Motor neuron (in vitro differentiated cells): ENCODE measurements around the gene PHF14. TPM values are rescaled to one million over a fixed set of nuclear protein-coding genes. Genes with fewer than 3 reads are reported as not detected.

Source experiments
- ATAC-seq, 8 experiments: fragments of 200-7000 bp; cut with Tn5 transposase; replicated peaks in 6 of 8; 2 replicates each; pipeline ENCODE4 v1.8.0; 2021; ENCODE audit warnings: mild to moderate bottlenecking in 8 of 8, moderate library complexity in 8 of 8
- H3K27ac ChIP-seq, 2 donors: fragments of 250-450 bp; sonication (Bioruptor Pico); 2 replicates each; pipeline ENCODE4 v1.9.0; 2021; ENCODE audit warnings: antibody characterized with exemption in 2 of 2, mild to moderate bottlenecking in 2 of 2, moderate library complexity in 1 of 2
- H3K4me1 ChIP-seq, 2 donors: fragments of 250-450 bp; sonication (Bioruptor Pico); replicated peaks in 1 of 2; 2 replicates each; pipeline ENCODE4 v1.6.1; 2021; ENCODE audit warnings: antibody characterized with exemption in 2 of 2, mild to moderate bottlenecking in 2 of 2, moderate library complexity in 1 of 2
- H3K4me3 ChIP-seq, 5 donors: fragments of 250-450 bp; sonication (Bioruptor Pico); 2 replicates each; pipeline ENCODE4 v1.9.0; 2021; ENCODE audit warnings: antibody characterized with exemption in 5 of 5, mild to moderate bottlenecking in 5 of 5, moderate library complexity in 4 of 5
- WGBS, 10 experiments: fragments of 450-650 bp; shearing (Covaris generic); methylation state at CpG; one replicate each; pipeline ENCODE4 v1.0.0; 2022; 5-methylcytosine and 5-hydroxymethylcytosine counted together
- in situ Hi-C, 9 experiments: fragments of 400-800 bp; cut with MboI; loops; one replicate each; pipeline ENCODE4 v1.15.0; 2021; ENCODE audit warnings: low sequenced_read_pairs in 9 of 9, low pct_unique_long_range_greater_than_20kb in 2 of 9; ENCODE audit not compliant: unreplicated experiment in 9 of 9
- total RNA-seq, 8 experiments: library from RNA; unstranded; fragments of 300-600 nt; gene quantifications; 2 replicates each; pipeline versions ENCODE4 v1.2.3 to v1.2.4, GENCODE V29; 2022

The PHF14 gene
- total RNA-seq, 8 experiments from 2014 or later = 34.9 to 101 (median 77.4) TPM

DNA sequence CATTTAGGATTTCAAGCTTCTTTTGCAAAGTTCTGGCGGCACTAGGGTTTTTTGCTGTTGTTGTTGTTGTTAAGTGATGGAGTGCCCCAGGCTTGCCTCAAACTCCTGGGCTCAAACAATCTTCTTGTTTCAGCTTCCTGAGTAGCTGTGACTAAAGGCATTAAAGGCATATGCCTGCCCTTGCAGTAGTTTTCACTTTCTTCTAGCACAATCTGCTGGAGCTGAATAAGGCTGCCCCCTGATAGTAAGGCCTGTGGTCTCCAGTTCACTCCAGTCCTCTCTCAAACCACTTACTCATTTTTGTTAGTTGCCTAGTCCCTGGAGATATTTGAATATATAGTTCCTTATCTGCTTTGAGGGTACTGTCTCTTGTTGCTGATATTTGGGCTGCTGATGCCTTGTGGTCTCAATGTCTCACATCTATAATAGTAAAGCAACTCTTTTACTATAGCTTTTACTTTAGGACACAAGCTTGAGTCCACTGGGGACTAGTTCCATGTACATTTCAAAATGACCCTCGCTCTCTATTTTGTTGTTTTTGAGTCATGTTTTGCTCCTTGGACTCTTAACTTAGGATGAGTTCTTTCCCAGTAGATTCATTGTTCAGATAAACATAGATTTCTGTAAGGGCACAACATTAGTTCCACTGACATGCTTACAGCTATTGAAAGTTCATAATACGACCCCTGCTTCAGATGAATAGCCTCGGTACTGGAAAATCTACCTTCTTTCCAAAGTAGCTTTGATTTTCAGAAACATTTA is 25.5 kb downstream of the PHF14 start:
- in situ Hi-C loops = no loop called here
- H3K27ac ChIP-seq = no peak overlapping the region
- no peak overlapping the region for H3K4me3 ChIP-seq
- ATAC-seq = no peak
- 40 to 100% (median 96%) methylated on average over 1 to 4 of the region's 4 CpGs for WGBS, 10 experiments
- H3K4me1 ChIP-seq = no peaks in the 10 kb centered on the region

DNA sequence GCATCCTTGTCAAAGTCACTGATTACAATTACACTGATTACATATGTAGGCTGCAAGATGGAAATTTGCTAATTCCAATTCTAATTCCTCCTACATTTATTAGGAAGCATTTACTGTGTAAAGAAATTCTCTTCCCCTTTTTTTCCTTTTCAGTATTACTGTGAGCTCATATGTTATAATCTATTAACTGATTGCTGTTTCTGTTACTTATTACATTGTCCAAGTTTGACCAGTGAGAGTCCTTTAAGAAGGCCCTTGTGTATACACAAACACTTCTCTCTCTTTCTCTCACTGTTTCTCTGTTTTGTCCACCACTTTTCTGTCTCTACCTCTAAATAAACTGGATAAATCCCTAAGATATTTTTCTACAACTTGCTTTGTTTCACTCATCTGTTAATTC is 31.5 kb downstream of the PHF14 start:
- no peak overlapping the region for H3K4me3 ChIP-seq
- H3K4me1 ChIP-seq = no peaks in the 10 kb centered on the region
- no peak overlapping the region for H3K27ac ChIP-seq
- in situ Hi-C loops = no loop called here
- no peak for ATAC-seq

DNA sequence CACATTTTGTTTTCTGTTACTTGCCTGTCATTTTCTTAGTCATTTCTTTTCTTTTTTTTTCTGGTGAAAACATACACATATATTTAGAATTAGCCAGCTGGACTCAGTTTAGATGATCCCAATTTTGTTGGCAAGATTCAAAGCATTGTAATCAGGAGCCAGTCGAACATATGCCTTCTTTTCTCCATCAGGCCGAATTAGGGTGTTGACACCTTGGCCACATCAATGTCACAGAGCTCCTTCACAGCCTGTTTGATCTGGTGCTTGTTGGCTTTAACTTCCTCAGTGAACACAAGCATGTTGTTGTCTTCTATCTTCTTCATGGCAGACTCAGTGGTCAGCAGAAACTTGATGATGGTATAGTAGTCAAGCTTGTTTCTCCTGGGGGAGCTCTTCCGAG is 32.6 kb downstream of the PHF14 start:
- Histone ChIP-seq H3K27ac (no peak overlapping the region), H3K4me1 (no peaks in the 10 kb centered on the region), H3K4me3 (no peak overlapping the region)
- 14 to 100% (median 79%) methylated on average over 1 to 3 of the region's 3 CpGs; no CpG with 5 or more reads in 2 of the 10 experiments for WGBS, 10 experiments
- in situ Hi-C loops = no loop called here
- no peak for ATAC-seq

DNA sequence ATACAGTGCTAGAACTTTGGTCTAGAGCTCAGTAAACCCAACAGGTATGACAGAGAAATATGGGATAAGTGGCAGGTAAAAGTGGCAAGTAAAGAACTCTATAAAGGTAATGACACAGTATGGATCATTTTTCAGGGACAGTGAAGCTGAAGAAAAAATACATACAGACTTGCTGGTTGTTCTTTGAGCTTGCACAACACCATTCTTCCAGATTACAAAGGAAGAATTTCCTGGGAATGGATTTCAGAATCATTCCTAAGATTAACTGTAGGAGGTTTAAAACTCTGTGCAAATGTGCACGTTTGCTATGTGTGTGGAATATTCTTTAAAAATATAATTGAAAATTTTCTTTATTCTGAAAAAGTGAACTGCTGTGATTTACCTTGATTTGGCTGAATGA is 36.0 kb downstream of the PHF14 start:
- Histone ChIP-seq H3K27ac (no peak overlapping the region), H3K4me3 (no peak overlapping the region), H3K4me1 (peaks cover 0 to 3% of the 10 kb centered on the region in 2 donors)
- 0 to 89% (median 50%) methylated on average over 1 of the region's 1 CpG; no CpG with 5 or more reads in 1 of the 10 experiments for WGBS, 10 experiments
- in situ Hi-C loops = no loop called here
- ATAC-seq = no peak

DNA sequence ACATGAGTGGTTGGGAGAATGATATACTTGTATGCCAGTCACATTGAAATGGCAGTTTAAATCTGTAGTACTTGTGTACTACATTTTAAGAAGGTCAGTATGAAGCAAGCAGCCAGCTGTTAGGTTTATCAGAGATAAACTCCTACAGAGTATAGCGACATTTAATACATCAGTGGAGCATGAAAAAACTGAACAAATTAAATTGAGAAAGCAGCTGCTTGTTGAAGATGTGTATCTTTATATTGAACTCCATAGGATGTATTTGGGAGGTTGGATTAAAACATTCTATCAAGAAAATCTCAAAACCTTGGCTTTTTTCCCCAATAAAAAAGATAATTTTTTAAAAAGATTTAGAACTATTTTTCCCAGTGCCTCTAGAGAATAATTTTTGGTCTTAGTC is 47.8 kb downstream of the PHF14 start:
- no peak for ATAC-seq
- in situ Hi-C loops = no loop called here
- WGBS, 10 experiments = 83 to 100% (median 100%) methylated on average over 1 of the region's 1 CpG; no CpG with 5 or more reads in 4 of the 10 experiments

DNA sequence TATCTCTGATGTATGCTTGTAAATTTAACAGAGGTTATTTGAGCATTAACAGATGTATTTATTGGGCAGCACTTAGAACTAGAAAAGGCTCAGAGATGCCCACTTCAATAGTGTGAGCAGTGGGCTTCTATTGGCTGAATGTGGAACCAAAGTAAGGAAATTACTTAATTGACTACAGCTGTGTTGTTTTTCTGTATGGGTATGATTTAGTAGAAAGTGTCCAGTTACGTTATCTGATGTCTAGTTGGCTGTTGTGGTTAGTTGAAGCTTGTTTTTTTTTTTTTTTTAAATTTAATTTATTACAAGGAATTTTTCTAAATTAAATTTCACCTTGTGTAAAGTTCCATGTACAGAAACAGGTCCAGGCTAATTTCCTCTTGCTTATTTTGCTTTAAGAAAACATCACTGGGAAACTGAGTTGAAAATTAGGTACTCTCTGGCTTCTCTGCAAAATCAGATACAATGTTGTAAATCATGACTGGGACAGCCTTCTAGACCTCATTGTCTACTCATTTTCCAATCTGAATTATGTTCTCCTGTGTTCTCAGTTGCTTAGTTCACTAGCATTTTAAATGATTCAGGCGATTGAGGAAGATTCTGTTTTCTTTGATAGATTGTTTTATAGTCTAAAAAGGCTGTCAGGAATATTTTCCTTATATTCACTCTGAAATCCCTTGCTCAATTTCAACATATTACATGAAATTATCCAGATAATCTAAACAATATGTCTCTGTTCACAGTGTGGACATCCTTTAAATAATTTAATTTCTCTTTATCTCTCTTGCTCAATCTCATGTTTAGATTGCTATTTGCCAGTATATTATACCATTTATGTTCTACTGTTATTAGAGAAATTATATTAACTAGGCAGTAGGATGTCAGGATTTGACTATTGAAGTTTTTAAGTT is 53.0 kb downstream of the PHF14 start:
- WGBS, 10 experiments = 33 to 88% (median 71%) methylated on average over 1 to 2 of the region's 2 CpGs; no CpG with 5 or more reads in 2 of the 10 experiments
- H3K4me3 ChIP-seq = no peak overlapping the region
- peaks cover 5 to 8% of the 10 kb centered on the region in 2 donors for H3K4me1 ChIP-seq
- in situ Hi-C loops = no loop called here
- ATAC-seq = peak in 3 of 8 experiments; percentile 16 to 54 (median 47)
- H3K27ac ChIP-seq = no peak overlapping the region

More for the DNA sequence above, 47.8 kb downstream of the PHF14 start:
- no peak overlapping the region for H3K27ac ChIP-seq
- peaks cover 2 to 5% of the 10 kb centered on the region in 2 donors for H3K4me1 ChIP-seq
- H3K4me3 ChIP-seq = no peak overlapping the region

DNA sequence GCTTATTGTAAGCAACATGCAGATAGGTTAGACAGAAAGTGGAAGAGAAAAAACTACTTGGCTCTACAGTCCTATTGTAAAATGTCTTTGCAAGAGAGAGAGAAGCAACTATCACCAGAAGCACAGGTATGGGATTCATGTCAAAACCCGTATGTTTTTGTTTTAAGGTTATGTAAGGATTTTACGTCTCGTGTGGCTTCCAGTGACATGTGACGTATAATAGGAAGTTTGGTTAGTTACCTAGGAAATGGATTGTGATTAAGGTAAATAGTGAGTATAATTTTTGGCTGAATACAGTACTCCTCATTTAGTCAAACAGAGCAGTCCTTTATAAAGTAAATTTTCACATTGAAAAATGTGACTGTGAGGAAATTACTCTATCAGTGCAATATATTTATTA is 62.0 kb downstream of the PHF14 start:
- Histone ChIP-seq H3K4me1 (peaks cover 7 to 8% of the 10 kb centered on the region in 2 donors), H3K4me3 (no peak overlapping the region), H3K27ac (no peak overlapping the region)
- no peak for ATAC-seq
- WGBS, 10 experiments = 87 to 100% (median 97%) methylated on average over 3 to 4 of the region's 4 CpGs; no CpG with 5 or more reads in 1 of the 10 experiments
- in situ Hi-C loops = no loop called here

DNA sequence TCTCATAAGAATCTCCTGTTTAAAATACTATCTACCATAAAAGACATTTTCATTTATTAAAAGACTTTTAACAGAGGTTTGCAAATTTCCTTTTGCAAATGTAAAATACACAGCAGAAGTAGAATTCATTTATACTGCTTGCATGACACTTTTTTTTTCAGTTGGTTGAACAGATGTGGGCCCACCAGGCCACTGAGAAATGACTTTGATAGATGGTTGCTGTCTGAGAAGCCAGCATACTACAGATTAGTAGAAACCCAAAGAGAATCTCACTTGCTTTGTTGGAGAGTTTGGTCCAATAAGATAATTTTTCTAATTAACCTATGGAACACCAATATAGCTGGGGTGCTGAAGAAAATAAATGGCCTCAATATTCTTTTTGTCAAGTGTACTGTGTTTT is 66.3 kb downstream of the PHF14 start:
- ATAC-seq = peak in 2 of 8 experiments; percentile 56 to 70
- peaks cover 7 to 8% of the 10 kb centered on the region in 2 donors for H3K4me1 ChIP-seq
- in situ Hi-C loops = no loop called here
- no peak overlapping the region for H3K4me3 ChIP-seq
- H3K27ac ChIP-seq = no peak overlapping the region

DNA sequence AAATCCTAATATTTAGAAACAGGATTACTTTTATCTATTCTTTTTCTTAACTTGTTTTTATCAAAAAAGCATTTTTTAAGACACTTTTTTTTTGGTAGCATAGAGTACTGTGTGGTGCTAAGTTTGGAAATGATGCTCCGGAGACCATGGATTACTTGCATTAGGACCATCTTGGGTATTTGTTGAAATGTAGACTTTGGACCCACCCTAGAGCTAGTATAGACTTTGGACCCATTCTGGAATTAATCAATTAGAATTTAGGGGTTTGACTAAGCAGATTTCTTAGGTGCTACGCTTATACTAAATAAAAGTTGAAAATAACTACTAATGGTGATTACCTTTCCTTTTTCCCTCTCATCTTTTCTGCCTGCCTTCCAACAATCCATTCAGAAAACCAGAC is 80.4 kb downstream of the PHF14 start:
- no peak for ATAC-seq
- in situ Hi-C loops = no loop called here

DNA sequence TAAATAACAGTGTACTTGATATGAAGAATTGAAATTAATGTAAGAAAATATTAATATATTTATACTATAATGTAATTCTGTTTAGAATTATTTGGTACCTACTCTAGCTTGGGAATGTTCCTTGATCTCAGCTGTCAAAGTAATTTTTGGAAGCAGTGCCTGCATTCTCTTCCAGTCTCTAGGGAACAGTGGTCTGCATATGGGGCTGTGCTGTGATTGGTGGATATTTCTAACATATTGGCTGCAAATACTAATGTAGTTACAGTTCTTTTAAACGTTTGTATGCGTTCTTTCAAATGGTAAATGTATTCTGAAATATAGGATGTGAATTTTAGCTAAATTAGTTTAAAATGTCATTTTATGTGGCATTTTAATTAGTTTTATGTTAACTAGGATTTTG is 87.2 kb downstream of the PHF14 start:
- in situ Hi-C loops = no loop called here

More for the DNA sequence above, 80.4 kb downstream of the PHF14 start:
- Histone ChIP-seq H3K27ac (no peak overlapping the region), H3K4me3 (no peak overlapping the region), H3K4me1 (no peaks in the 10 kb centered on the region)
- 89 to 100% (median 100%) methylated on average over 1 to 2 of the region's 2 CpGs; no CpG with 5 or more reads in 2 of the 10 experiments for WGBS, 10 experiments

DNA sequence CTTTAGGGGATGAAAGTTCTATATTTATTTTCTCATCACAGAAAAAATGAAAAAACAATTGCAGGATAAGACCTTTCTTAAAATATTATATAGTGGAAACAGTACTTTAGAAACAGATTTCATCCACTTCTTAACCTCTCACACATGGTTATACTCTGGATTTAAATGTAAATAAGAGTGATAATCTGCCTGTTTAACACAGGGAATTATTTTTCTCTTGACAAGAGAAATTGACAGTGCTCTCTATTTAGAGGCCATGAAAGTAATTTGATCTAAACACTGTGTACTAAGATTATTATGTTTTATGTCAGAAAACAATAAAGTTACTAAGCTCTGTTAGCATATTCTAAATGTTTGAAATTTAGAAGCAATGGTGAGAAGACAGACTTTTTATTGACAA is 88.4 kb downstream of the PHF14 start:
- peak in 1 of 8 experiments; percentile 61 for ATAC-seq
- H3K4me3 ChIP-seq = no peak overlapping the region
- peaks cover 4 to 5% of the 10 kb centered on the region in 2 donors for H3K4me1 ChIP-seq
- H3K27ac ChIP-seq = no peak overlapping the region
- in situ Hi-C loops = no loop called here

More for the DNA sequence above, 87.2 kb downstream of the PHF14 start:
- Histone ChIP-seq H3K4me1 (peaks cover 4 to 5% of the 10 kb centered on the region in 2 donors), H3K4me3 (no peak overlapping the region), H3K27ac (no peak overlapping the region)
- 26 to 69% (median 51%) methylated on average over 2 of the region's 2 CpGs; no CpG with 5 or more reads in 3 of the 10 experiments for WGBS, 10 experiments
- ATAC-seq = no peak

DNA sequence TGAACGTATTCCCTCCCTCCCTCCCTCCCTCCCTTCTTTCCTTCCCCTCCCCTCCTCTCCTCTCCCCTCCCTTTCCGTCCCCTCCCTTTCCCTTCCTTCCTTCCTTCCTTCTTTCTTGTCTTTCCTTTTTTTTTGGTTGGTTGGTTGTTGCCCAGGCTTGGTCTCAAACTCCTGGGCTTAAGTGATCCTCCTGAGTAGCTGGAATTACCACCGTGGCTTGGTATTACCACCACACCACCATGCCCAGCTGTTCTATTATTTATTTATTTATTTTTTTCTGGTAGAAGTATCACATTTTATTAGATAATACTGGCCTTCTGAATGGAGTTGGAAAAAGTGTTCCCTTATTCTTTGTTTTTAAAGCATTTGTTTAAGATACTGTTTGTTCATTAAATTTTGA is 95.9 kb downstream of the PHF14 start:
- no peak overlapping the region for H3K27ac ChIP-seq
- no peak overlapping the region for H3K4me3 ChIP-seq
- H3K4me1 ChIP-seq = no peaks in the 10 kb centered on the region
- no peak for ATAC-seq
- in situ Hi-C loops = no loop called here
- WGBS, 10 experiments = 80 to 100% (median 100%) methylated on average over 1 to 2 of the region's 3 CpGs; no CpG with 5 or more reads in 4 of the 10 experiments

DNA sequence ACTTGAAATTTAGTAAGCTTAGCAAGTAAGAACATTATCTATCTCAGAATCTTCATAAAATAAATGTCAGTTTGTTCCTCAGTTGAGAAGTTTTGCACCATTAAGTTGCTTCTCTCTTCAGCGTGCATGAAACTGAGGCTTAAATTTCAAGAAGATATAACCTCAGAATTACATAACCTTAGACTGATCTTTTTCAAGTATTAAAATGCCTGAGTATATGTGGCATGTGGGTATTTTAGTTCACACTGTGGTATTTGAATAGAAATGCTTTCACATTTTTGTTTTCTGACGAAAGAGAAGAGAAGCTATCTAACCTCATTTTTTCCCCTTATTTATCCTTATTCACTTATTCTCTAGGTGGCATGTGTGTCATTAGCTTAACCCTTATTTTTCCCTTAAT is 104.1 kb downstream of the PHF14 start:
- no peak overlapping the region for H3K4me3 ChIP-seq
- H3K4me1 ChIP-seq = no peaks in the 10 kb centered on the region
- WGBS, 10 experiments = 40 to 100% (median 88%) methylated on average over 1 to 2 of the region's 2 CpGs
- in situ Hi-C loops = no loop called here
- H3K27ac ChIP-seq = no peak overlapping the region
- ATAC-seq = no peak
